Skeletal muscle cell (primary cell): ENCODE results near the gene DST.

ENCODE experiments used
- DNase-seq: peaks from one replicate; pipeline ENCODE4 v3.0.0-alpha.2; 2010; ENCODE audit warnings: low read depth
- H3K4me3 ChIP-seq: 2 replicates; pipeline ENCODE4 v1.5.1; 2011; ENCODE audit warnings: low read depth, mild to moderate bottlenecking, control low read depth, low read length, moderate library complexity

The DST gene

DNA sequence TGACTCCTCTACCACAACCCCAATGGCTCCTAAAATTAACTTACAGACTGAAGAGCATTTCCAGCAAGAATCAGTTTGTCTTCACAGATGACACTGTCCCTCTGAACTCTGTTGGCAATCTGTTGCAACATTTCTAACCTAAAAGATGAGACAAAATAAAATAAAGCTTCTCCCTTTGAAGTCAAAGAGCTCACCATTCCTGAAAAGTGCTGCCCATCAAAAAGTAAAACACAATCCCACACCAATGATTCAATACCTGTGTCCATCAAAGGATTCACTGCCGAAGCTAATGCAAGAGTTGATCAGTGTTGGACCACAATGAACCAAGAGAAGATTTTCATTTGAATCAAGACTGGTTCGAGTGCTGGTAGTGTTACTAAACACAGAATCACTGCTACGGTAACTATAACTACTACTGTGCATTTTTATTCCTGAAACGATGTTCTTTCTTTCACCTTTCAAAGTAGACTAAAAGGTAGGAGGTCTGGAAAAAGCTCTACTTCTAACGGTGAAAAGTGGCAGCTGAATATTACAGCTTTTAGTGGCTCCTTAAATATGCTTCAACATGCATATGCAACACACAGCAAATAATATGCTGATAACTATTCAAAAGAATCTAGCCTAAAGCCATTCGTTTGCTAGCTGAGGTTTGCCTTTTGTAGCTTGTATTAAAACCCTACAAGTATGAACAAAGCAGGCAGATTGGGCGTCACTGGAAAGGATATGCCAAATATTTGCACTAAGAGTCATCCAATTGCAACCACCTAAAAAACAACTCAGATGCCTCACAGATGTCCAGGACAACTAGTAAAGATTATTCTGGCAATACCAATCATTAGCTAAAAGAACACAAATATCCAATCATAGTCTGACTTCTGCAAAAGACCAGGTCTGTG lies at the start of gene DST:
Gene DST (minus strand): TSS at position 524 of the 896 bp plus-strand sequence.
- DNase-seq, result peak; percentile 81
- H3K4me3 ChIP-seq, result no peak within 1 kb of the TSS

DNA sequence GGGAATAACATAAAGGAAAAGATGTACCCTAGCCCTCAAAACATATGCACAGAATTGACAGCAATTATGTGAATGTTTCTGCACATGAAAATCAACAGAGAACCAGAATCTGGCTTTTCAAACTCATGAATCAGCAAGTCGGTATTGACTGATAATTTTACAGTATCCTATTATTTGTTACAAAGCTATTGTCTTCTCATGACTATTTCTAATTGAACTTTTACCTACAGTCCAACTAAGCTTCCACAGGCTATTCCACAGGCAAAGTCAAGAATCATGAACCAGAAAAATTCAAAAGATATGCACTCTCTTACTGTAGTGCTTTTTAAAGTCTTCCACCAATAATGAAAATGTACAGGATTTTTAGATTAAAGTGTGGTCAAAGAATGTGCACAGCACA lies 49.1 kb upstream of the DST start:
- DNase-seq, result no peak
- peak overlapping the region; percentile 44 for H3K4me3 ChIP-seq

DNA sequence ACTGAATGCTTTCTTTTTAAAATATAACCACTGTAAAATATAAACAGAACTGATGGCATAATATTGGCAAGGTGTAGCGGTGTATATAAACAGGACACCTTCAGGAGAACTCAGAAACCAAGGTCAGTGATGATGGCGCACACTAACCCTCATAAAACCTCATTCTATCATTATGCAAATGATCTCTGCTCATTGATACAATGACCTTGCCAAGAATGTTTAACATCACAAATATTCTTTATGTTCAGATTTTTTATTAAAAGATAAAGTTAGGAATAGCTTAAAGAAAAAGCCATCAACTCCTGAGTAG lies 48.6 kb upstream of the DST start:
- DNase-seq, result no peak
- H3K4me3 ChIP-seq, result peak overlapping the region; percentile 44

DNA sequence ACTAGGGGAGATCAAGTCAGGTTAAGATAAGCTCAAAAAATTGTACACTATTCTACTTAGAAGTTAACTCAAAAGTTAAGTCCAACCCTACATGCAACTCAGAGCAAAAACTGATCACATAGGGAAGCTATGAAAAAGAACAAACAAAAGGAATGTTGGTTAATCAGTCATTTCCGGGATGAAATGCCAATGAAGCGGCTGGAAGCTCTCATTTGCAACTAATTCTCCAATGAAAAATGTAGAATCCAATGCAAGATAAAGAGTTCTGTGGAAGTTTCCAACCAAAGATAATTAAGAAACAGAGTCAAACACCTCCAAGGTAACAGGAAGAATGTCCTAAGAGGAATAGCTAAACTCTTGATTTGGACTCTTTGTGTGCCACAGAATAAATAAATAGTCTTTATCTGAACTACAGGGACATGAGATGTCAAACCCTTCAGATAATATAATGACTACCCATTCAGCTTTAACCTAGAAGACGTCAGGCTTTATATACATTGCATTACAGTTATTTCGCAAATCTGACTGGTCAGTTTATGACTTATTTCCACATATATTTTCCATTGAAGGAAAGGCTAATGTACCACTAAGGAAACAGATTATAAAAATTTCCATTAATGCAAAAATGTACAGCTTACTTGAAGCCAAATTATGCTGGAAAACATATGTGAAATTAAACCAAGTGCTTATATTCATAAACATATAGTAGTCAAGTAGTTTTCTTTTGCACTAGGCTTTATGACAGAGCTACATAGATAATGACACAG lies 48.0 kb upstream of the DST start:
- no peak for DNase-seq

DNA sequence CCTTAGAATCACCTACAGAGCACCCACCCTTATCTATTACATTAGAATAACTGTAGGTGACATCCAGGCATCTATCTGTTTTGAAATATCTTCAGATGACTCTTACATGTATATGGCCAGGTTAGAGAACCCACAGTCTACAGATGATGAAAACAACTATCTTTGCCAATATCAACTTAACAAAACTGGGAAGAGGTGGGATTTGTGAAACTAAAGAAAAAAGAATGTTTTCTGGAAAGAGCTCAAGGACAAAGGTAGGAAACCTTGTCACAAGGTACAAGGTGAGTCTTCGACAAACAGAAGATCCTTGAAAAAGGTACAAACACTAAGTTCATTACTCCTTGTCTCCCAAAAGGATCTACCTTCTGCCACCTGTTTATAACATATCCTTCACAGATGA lies 47.0 kb upstream of the DST start:
- H3K4me3 ChIP-seq, result no peak overlapping the region
- no peak for DNase-seq

More for the DNA sequence above, 48.0 kb upstream of the DST start:
- H3K4me3 ChIP-seq, result peak overlapping the region; percentile 44

DNA sequence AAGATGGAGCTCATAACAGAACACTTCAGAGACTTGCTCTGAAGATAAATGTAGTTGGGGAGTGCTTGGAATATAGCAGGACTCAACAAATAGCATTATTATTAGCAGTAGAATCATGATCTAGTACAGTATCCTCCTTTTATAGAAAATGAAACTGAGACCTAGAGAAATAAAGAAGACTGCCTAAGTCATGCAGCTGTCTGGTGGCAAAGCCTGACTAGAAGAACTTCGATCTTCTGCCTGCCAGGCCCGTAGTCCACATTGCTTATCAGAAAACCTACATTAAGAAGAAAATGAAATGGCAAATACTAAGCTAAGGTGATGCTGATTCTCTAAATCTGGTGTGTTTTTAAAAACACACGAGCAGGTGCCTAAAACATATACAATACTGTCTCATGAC lies 46.4 kb upstream of the DST start:
- H3K4me3 ChIP-seq, result no peak overlapping the region
- no peak for DNase-seq

DNA sequence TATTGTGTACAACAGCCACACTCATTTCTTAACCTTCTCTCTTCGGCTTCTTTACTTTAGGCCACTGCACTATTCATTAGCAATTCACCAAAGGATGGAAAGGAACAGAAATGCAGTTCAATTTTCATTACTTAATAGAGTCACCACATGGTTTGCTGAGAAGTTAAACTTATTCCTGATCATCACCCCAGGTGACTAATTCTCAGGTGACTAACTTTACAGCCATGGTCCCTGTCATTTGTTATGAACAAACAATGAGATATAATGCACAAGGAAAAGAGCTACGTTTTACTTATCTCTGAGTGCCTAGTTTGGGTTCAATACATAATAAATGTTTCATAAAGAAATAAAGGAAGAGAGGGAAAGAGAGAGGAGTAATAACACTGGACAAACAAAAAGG lies 45.8 kb upstream of the DST start:
- no peak overlapping the region for H3K4me3 ChIP-seq
- no peak for DNase-seq

DNA sequence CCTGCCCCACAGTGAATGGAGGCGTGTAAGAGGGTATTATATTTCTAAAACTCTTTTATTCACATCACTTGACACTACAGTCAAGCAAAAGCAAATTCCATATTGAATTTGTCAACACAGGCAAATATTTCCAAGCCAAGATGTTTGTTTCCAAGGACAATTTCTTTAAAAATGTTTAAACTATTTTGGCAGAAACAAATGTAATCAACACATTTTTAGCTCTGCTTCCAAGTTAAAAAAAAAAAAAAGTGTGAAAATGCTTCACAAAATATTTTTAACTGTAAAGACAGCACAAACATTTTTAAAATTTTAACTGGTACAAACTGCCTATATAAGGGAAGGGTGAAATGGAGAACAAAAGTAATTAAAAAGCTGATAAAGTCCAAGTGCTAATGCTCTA lies 44.9 kb upstream of the DST start:
- no peak overlapping the region for H3K4me3 ChIP-seq
- no peak for DNase-seq

DNA sequence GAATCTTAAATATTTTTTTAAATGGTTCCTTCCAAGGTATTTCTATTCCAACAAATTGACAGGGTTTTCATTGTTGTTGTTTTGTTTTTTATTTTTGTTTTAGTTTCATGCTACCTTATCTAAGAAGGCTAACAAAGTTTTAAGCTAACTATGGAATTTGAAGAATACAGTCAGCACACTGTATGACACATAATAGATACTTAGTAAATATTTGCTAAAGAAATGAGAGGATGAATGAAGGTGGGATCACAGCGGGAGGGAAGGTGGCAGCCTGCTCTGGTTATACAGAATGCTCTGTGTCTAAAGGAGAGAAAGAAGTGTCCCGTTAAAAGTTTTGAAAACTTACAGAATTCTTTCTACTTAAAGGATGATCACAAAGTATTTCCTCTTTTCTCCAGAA lies 43.7 kb upstream of the DST start:
- no peak overlapping the region for H3K4me3 ChIP-seq

DNA sequence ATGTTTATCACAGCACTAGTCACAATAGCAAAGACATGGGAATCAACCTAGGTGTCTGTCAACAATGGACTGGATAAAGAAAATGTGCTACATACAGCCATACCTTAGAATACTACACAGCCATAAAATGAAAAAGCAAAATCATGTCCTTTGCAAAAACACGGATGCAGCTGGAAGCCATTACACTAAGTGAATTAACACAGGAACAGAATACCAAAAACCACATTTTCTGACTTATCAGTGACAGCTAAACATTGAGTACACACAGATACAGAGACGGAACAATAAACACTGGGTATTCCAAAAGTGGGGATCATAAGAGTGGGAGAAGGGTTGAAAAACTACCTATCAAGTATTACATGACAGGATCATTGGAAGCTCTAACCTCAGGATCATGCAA lies 43.3 kb upstream of the DST start:
- DNase-seq, result no peak
- no peak overlapping the region for H3K4me3 ChIP-seq

More for the DNA sequence above, 43.7 kb upstream of the DST start:
- no peak for DNase-seq

DNA sequence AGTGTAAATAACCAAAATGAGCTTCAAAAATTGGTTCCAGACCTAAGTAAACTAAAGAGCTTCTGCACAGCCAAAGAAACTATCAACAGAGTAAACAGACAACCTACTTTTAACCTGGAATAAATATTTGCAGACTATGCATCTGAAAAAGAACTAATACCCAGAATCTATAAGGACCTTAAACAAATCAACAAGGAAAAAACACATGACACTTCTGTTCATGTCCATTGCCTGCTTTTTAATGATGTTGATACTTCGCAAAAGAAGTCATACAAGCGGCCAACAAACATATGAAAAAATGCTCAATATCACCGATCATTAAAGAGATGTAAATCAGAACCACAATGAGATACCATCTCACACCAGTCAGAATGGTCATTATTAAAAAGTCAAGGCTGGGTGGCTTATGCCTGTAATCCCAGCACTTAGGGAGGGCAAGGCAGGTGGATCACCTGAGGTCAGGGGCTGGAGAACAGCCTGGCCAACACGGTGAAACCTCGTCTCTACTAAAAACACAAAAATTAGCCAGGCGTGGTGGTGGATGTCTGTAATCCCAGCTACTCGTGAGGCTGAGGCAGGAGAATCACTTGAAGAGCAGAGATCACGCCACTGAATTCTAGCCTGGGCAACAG lies 42.5 kb upstream of the DST start:
- DNase-seq, result no peak
- no peak overlapping the region for H3K4me3 ChIP-seq

DNA sequence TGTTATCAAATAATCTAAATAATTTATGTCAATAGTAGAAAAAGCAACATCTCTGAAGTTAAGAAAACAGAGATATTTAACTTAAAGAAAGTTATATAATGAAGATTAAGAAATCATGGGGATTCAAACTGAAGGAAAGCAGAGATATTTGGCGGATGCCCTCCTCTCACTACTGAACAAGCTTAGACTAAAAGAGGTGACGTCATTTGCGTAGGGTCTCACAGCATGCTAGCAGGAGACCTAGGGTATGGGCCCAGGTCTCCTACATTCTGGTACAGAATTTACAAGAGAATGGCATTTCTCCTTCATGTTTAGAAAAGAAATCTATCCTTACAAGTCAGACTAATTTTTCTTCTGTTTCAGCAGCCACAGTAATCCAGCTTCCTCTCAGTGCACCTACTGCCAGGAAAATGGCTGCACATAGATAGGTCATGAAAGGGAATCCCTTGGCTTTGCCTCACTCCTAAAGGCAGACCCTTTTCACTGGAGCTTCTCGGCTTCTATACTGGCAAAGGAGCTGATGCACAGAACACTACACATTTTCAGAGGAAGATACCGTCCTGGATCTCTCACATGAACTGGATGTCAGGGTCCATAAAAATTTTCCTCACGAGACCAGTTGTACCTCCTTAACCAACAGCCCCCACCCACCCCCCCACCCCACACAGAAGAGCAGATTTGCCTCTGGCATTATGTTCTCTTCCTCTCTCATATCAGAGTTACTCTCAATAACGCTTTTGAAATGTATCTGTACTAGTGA lies 41.8 kb upstream of the DST start:
- no peak overlapping the region for H3K4me3 ChIP-seq
- no peak for DNase-seq

DNA sequence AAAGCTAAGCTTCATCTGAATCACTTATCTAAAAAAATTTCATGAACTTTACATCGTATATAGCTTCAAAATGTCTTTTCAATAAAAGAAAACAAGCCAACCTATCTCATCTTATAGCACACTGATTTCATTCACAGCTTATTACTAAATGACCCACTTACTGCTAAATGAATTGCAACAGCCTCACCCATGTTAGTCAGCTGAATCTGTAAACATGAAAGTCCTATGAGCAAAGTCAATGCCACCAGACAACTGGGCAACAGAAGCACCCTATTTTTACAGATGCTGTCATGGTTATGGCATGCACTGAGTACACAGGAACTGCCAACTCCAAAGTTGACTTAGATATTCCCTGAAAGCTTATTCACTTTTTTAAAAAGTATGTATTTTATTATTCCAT lies 41.2 kb upstream of the DST start:
- DNase-seq, result peak; percentile 77
- H3K4me3 ChIP-seq, result no peak overlapping the region

DNA sequence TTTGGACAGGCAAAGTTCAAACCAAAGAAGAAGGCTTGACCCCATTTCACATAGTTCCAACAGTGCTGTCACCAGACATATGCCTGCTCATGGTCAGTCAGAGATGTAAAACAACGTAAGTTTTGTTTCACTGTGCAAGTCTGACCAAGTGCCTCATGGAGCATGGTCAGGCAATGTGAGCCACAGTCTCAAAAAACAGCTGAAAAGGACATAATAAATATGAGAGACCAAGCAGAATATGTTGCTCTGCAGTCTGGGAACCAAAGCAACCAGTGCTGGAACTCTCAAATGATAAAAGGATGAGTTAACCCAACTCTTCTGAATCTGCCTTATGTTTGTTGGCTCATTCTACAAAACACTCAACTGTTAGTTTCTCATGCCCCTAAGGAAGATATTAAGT lies 39.9 kb upstream of the DST start:
- DNase-seq, result no peak

DNA sequence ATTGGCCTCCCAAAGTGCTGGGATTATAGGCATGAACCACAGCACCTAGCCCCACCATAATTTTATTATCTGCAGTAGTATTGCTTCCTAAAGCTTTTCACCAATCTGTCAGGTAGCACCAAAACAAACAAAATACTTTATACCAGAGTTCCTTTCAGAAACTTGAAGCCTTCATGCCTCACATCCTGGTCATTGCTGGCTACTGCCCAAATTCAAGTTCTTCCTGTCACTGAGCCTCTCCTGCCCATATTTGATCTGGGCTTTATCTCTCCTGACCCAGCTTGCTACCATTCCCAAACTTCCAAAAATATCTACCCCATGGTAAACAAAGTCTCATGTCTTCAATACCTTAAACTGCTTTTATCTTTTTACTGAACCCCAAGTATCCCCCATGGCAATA lies 34.9 kb upstream of the DST start:
- H3K4me3 ChIP-seq, result no peak overlapping the region
- no peak for DNase-seq

More for the DNA sequence above, 39.9 kb upstream of the DST start:
- H3K4me3 ChIP-seq, result no peak overlapping the region

DNA sequence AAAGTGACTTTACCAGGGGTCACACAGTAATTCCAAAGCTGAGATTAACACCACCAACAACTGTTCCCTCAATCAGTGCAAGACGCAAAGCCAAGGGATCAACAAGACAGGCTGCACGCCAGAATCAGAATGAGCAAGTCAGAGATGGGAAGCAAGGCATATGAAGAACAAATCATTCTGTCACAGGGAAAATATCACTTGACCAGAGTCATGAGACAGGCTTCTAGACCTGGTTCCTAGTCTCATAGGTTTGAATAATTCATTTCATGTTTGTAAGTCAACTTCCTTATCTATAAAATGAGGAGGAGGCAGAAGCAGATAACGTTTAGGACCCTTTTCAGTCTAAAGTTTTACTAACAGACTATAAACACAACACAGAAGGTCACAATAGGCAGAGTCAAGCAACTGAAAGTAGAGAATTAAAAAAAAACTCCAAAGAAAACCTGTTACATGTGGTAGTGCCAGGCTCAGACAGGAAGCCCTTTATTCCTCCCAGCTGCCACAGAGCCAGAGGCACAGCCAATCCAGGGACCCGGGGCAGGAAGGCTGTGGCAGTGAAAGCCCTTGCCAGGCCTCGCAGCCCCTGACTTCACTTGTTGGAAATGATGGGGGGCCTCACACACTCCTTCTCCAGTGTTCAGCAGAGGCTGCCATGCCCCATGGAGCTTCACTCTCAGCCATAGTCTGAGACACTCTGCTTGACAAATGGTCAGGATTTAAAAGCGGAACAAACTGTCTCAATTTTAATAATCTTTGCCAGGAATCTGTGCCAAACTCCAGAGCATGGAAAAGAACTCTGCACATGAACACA lies 29.2 kb upstream of the DST start:
- no peak overlapping the region for H3K4me3 ChIP-seq

DNA sequence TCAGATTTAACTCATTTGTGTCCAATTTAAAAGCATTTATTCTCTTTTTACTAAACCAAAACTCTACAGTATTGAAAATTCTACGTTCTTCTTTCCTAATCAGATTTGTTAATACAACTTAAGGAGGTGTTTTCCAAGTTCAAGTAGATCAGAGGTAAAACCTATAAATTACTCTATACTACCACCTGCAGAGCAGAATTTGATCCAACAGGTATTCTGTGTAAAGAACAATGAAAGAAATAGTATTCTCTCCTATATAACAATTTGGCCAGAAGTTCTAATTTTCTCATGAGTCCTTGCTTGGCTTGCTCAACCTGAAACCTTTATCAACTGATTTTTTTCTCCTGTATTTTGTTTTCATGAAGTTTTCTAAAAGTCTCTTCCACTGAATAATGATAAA lies 28.5 kb upstream of the DST start:
- no peak overlapping the region for H3K4me3 ChIP-seq
- no peak for DNase-seq

More for the DNA sequence above, 29.2 kb upstream of the DST start:
- no peak for DNase-seq

DNA sequence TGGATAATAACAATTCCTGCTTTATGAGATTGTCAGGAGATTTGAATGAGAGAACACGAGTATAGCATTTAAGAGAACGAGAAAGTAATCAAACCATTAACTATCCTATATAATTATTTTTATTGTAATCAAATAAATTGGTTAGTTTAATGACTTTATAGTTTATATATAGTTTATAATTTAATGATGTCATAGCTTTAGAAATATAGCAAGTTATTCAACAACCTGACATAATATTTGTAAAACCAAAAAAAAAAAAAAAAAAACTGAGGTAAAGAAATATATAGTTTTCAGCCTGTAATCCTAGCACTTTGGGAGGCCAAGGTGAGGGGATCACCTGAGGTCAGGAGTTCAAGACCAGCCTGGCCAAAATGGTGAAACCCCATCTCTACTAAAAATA lies 26.4 kb upstream of the DST start:
- DNase-seq, result no peak
- H3K4me3 ChIP-seq, result no peak overlapping the region

DNA sequence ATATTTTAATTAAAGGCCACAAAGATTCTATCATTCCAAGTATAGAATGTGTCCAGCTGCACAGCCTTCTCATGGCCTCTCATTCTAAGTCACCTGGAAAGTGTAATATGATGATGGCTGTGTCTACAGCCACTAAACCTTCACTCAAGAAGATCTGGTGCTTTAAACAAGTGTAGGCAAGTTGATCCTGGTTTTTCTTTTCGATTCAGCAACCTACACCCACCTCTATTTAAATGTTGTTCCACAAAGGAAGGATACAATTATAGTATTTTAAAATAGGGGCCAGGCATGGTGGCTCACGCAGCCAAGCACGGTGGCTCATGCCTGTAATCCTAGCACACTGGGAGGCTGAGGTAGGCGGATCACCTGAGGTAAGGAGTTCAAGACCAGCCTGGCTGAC lies 25.5 kb upstream of the DST start:
- DNase-seq, result no peak
- H3K4me3 ChIP-seq, result no peak overlapping the region
